NCI-H345 treated with DMSO at 0.1 percent for 48 hours (cell line): ENCODE results near the gene LUZP1.
A peak's percentile ranks its signal among the peaks of the same experiment; 100 is the strongest.

Source experiments
- DNase-seq: peaks from one replicate; lab custom pipeline; 2025; ENCODE audit not compliant: unreplicated experiment; lab: John Stamatoyannopoulos, UW

Gene LUZP1

DNA sequence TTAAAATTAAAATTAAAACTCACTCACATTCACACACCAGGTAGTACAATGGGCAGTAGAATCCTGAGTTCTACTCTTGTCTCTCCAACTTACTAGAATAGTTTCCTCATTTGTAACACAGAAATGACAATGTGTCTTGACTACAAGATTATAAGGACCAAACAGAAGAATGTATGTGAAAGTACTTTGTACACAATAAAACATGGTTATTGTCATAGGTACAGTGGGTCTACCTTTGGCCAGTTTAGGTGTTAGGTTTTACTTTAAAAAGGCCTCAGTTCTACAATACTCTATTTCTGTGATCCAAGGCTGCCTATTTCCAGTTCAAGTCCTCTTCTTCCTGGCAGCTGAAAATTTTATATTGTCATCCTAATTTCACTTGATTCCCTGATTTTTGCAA is 50.2 kb downstream of the LUZP1 start:
- no peak for DNase-seq

GRCh38 chr1:23116921-23117699 is 51.5 kb downstream of the LUZP1 start:
- no peak for DNase-seq

DNA sequence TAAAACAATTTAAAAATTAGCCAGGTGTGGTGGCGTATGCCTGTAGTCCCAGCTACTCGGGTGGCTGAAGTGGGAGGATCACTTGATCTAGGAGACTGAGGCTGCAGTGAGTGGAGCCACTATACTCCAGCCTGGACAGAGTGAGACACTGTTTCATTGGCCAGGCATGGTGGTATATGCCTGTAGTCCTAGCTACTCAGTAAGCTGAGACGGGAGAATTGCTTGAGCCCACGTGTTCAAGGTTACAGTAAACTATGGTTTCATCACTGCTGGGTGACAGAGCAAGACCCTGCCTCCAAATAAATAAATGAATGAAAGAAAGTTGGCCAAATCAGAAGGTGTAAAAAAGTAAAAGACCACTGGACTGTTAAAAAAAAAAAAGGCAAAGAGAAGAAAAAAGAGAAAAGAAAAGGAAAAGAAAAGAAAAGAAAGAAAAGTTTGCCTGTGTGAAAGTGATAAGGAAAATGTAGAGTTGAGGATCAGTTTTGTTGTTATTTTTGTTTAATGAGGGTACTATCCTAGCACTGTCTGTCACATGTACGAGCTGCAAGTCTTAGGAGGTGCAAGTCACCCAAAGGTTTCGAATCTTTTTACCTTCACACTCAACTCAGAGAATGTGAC is 52.3 kb downstream of the LUZP1 start:
- DNase-seq = no peak

DNA sequence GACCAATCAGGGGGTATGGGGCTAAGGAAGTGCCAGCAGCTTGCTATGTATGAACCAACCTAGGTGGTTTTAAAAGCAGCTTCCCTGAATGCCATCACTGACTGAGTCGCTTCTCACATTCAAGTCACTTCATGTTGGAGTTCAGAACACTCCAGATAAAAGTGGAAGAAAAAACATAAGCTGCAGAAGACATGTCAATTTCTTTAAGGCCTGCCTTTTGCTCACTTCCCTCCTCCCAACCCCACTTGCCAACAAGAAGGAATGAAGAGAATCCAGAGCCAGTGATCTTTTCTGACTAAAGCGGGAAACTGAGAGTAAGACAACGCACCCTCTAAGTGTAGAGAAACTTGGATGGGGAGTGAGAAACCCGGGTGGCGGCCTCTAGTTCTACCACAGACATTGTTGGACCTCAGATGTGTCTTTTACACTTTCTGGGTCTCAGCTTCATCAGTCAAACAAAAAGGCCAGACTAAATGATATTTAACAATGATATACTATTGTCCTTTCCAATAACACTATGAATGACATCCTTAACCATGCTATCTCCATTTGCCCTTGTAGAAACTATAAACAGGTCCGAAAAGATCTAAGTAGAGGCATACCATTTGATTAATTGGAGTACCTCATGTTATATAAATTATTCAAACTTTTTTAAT is 54.1 kb downstream of the LUZP1 start:
- DNase-seq = no peak

- DNase-seq = no peak
Observed at GRCh38 chr1:23111600-23112535, 56.8 kb downstream of the LUZP1 start.

DNA sequence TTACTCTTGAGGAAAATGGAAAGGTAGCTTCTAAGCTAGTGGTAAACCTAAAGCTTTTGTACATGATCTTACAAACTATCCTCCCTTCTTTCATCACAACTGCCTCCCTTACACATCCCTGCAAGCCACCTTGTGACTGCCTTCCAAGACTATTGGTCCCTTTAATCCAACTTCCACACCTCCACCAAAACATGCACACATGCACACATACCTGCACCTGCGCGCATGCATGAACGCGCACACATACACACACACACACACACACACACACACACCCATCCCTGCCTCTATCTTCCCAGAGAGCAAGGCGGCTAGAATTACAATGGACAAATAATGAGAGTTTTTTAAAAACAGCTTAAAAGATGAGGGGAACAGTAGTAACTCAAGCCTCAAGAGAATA is 58.3 kb downstream of the LUZP1 start:
- no peak for DNase-seq

GRCh38 chr1:23108918-23109533 is 59.6 kb downstream of the LUZP1 start:
- DNase-seq = no peak

GRCh38 chr1:23103001-23103889 is 65.4 kb downstream of the LUZP1 start:
- DNase-seq = no peak

GRCh38 chr1:23102289-23102688 is 66.4 kb downstream of the LUZP1 start:
- DNase-seq = no peak

- no peak for DNase-seq
Observed at GRCh38 chr1:23101887-23102286, 66.8 kb downstream of the LUZP1 start.

DNA sequence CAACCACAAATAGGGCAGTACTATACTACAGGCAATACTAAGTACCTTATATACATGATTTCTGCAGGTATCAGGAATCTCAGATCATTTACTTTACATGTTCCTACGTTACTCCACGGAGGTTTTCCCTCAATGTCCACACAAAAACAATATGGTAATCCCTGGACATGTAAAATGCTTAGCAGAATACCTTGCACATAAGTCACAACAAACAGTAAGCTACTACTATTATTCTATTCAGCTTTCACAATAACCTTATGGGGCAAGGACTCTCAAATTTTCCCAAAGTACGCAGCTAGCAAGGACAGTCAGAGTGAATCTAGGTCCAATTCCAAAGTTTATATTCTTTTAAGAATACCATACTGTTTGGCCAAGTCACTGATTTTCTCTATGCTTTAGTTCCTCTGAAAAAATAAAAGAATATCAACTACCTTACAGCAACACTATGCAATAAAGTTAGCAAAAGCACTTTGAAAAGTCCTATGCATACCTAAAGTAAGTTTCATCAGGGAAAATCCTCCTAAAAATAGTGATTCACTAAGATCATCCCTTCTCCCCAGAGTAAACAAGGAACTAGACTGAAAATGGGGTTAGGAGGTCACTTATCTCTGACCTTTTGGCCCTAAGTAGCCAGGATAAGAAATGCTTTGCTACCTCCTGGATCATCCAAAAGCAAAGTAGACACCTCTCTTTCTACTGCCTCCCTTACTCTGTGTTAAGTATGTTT is 67.4 kb downstream of the LUZP1 start:
- DNase-seq = no peak

DNA sequence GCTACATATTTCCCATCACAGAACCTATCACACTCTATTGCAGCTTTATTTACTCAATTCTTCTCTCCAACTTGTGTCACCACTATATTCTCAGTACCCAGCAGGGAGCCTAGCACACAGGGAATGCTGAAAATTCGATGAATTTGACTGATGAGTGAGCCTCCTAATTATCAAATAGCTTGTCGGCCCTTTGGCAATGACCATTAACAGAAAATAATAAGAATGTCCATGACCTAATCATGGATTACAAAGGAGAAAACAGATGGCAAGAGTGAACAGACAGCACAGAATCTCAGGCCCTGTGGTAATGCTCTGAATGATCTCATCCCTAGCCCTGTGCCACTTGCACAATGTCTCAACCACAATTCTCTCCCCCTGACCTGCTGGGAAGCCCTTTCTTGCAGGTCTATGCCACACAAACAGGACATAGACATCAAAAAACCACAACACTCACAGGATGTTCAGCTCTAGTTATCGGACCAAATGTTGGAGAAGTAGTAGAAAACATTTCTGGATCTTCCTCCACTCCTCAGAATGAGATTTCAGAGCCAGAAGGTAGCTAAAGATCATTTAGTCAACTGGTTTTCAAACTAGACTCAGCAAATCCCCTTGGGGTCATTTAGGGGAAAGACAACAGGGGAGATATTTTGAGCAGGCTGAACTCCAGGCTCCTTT is 68.4 kb downstream of the LUZP1 start:
- no peak for DNase-seq

DNA sequence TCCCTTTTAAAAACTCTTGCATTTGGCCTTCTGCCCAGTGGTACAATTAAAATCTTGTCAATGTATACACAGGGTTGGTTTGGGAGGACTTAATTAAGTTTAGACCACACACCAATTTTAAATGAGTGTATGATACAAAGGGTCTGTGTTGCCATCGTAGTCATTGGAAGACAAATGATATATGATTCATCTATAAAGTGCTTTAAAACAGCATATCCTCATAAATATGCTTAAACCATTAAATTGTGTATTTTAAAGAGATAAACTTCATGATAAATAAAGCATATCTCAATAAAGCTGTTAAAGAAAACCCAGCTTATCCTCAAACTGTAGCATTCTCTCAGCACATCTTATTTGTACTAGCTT is 69.5 kb downstream of the LUZP1 start:
- no peak for DNase-seq

- peak; percentile 41 for DNase-seq
Observed at GRCh38 chr1:23098463-23099170, 70.0 kb downstream of the LUZP1 start.

GRCh38 chr1:23097316-23097715 is 71.3 kb downstream of the LUZP1 start:
- DNase-seq = no peak

DNA sequence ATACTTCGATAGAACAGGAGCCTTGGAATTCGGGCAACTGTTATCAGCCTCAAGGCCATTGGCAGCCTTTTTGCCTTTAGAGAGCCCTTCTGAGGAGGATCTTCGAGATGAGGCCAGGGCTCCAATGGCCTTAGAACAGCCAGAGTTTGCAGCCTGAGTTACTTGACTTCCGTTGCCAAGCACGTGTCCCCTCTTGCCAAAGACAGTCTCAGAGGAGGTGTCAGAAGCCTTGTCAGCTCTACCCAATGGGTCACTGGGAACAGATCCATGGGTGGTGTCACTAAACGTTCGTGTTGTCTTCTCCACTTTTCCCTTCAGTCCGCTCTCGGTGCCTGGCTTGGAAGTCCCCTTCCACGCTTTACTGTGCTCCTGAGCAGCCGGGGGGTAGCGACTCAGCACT is 76.2 kb downstream of the LUZP1 start:
- no peak for DNase-seq

- no peak for DNase-seq
Observed at GRCh38 chr1:23091545-23091944, 77.1 kb downstream of the LUZP1 start.

DNA sequence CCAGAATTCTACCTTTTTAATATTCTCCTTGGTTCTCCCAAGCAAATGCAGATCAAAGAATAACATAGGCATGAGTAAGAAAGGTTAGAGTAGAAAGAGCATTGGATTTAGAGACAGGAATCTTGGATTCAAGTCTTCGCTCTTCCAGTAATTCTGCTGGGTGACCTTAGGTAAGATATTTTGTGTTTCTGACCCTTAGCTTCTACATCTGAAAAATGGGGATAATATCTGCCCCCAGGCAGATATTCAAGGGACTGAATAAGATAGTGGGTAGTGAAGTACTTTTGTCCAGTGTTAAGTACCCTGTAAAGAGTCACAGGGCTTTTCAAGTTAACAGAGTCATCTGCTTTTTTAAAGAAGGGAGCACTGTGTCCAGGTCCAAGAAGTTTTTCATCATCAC is 78.6 kb downstream of the LUZP1 start:
- no peak for DNase-seq
